ENCODE results near the gene BOD1L1.

- TF ChIP-seq, protein P1, sequence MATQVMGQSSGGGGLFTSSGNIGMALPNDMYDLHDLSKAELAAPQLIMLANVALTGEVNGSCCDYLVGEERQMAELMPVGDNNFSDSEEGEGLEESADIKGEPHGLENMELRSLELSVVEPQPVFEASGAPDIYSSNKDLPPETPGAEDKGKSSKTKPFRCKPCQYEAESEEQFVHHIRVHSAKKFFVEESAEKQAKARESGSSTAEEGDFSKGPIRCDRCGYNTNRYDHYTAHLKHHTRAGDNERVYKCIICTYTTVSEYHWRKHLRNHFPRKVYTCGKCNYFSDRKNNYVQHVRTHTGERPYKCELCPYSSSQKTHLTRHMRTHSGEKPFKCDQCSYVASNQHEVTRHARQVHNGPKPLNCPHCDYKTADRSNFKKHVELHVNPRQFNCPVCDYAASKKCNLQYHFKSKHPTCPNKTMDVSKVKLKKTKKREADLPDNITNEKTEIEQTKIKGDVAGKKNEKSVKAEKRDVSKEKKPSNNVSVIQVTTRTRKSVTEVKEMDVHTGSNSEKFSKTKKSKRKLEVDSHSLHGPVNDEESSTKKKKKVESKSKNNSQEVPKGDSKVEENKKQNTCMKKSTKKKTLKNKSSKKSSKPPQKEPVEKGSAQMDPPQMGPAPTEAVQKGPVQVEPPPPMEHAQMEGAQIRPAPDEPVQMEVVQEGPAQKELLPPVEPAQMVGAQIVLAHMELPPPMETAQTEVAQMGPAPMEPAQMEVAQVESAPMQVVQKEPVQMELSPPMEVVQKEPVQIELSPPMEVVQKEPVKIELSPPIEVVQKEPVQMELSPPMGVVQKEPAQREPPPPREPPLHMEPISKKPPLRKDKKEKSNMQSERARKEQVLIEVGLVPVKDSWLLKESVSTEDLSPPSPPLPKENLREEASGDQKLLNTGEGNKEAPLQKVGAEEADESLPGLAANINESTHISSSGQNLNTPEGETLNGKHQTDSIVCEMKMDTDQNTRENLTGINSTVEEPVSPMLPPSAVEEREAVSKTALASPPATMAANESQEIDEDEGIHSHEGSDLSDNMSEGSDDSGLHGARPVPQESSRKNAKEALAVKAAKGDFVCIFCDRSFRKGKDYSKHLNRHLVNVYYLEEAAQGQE (IDR thresholded peaks at IDR 0.05; ENCODE audit: insufficient read depth in 1 of 2, low read depth in 2 of 2, low read length in 2 of 2) = no peak
- no peak for TF ChIP-seq TAF1 (IDR thresholded peaks at IDR 0.05; ENCODE audit: borderline replicate concordance, insufficient read depth, low read length)
- no peak for TF ChIP-seq POLR2AphosphoS5 (IDR thresholded peaks at IDR 0.05; ENCODE audit: low read depth, low read length)
- TF ChIP-seq SIN3A (IDR thresholded peaks at IDR 0.05; ENCODE audit: borderline replicate concordance, insufficient read depth, low read length) = no peak
These were observed 14.8 kb upstream of the BOD1L1 start for GRCh38 chr4:13642170-13642950.
